HG02642 (cell line): ENCODE measurements around the gene TPM2.

Experiments
- ATAC-seq: cut with Tn5 transposase; IDR thresholded peaks from one replicate; pipeline ENCODE4 v1.9.1; 2021; ENCODE audit warnings: mild to moderate bottlenecking; ENCODE audit not compliant: unreplicated experiment, poor library complexity

Gene TPM2

DNA sequence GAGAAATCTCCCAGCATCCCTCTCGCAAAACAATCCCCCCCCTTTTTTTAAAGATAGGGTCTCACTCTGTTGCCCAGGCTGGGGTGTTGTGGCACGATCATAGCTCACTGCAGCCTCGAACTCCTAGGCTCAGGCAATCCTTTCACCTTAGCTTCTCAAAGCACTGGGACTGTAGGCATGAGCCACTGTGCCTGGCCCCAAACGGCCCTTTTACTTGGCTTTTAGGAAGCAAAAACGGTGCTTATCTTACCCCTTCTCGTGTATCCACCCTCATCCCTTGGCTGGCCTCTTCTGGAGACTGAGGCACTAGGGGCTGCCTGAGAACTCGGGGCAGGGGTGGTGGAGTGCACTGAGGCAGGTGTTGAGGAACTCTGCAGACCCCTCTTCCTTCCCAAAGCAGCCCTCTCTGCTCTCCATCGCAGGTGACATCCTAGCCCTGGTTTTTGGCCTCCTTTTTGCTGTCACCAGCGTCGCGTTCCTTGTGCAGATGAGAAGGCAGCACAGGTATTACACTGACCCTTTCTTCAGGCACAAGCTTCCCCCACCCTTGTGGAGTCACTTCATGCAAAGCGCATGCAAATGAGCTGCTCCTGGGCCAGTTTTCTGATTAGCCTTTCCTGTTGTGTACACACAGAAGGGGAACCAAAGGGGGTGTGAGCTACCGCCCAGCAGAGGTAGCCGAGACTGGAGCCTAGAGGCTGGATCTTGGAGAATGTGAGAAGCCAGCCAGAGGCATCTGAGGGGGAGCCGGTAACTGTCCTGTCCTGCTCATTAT lies 9.2 kb downstream of the TPM2 start:
- no peak for ATAC-seq

DNA sequence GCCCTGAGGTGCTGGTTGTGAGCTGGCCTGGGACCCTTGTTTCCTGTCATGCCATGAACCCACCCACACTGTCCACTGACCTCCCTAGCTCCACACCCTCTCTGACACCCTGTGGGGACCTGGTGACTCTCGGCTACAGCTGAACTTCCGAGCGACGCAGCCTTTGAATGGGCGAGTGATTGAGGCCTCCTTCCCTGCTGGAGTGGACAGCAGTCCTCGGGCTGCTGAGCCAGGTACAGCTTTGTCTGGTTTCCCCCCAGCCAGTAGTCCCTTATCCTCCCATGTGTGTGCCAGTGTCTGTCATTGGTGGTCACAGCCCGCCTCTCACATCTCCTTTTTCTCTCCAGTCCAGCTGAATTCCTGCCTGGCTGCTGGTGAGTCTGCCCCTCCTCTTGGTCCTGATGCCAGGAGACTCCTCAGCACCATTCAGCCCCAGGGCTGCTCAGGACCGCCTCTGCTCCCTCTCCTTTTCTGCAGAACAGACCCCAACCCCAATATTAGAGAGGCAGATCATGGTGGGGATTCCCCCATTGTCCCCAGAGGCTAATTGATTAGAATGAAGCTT lies 9.9 kb downstream of the TPM2 start:
- ATAC-seq = no peak

DNA sequence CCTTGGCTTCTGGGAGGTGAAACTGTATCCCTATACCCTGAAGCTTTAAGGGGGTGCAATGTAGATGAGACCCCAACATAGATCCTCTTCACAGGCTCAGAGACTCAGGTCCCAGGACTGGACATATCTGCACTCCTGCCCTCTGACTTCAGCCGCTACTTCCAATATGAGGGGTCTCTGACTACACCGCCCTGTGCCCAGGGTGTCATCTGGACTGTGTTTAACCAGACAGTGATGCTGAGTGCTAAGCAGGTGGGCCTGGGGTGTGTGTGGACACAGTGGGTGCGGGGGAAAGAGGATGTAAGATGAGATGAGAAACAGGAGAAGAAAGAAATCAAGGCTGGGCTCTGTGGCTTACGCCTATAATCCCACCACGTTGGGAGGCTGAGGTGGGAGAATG lies 10.6 kb downstream of the TPM2 start:
- ATAC-seq = no peak

DNA sequence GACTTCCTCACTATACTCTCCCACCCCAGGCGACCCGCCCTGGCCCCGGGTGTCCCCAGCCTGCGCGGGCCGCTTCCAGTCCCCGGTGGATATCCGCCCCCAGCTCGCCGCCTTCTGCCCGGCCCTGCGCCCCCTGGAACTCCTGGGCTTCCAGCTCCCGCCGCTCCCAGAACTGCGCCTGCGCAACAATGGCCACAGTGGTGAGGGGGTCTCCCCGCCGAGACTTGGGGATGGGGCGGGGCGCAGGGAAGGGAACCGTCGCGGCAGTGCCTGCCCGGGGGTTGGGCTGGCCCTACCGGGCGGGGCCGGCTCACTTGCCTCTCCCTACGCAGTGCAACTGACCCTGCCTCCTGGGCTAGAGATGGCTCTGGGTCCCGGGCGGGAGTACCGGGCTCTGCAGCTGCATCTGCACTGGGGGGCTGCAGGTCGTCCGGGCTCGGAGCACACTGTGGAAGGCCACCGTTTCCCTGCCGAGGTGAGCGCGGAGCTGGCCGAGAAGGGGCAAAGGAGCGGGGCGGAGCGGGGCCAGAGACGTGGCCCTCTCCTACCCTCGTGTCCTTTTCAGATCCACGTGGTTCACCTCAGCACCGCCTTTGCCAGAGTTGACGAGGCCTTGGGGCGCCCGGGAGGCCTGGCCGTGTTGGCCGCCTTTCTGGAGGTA lies 13.9 kb downstream of the TPM2 start:
- no peak for ATAC-seq

DNA sequence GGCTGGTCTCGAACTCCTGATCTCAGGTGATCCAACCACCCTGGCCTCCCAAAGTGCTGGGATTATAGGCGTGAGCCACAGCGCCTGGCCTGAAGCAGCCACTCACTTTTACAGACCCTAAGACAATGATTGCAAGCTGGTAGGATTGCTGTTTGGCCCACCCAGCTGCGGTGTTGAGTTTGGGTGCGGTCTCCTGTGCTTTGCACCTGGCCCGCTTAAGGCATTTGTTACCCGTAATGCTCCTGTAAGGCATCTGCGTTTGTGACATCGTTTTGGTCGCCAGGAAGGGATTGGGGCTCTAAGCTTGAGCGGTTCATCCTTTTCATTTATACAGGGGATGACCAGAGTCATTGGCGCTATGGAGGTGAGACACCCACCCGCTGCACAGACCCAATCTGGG lies 14.5 kb downstream of the TPM2 start:
- ATAC-seq = no peak

DNA sequence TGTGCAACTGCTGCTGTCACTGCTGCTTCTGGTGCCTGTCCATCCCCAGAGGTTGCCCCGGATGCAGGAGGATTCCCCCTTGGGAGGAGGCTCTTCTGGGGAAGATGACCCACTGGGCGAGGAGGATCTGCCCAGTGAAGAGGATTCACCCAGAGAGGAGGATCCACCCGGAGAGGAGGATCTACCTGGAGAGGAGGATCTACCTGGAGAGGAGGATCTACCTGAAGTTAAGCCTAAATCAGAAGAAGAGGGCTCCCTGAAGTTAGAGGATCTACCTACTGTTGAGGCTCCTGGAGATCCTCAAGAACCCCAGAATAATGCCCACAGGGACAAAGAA lies 15.7 kb downstream of the TPM2 start:
- no peak for ATAC-seq

DNA sequence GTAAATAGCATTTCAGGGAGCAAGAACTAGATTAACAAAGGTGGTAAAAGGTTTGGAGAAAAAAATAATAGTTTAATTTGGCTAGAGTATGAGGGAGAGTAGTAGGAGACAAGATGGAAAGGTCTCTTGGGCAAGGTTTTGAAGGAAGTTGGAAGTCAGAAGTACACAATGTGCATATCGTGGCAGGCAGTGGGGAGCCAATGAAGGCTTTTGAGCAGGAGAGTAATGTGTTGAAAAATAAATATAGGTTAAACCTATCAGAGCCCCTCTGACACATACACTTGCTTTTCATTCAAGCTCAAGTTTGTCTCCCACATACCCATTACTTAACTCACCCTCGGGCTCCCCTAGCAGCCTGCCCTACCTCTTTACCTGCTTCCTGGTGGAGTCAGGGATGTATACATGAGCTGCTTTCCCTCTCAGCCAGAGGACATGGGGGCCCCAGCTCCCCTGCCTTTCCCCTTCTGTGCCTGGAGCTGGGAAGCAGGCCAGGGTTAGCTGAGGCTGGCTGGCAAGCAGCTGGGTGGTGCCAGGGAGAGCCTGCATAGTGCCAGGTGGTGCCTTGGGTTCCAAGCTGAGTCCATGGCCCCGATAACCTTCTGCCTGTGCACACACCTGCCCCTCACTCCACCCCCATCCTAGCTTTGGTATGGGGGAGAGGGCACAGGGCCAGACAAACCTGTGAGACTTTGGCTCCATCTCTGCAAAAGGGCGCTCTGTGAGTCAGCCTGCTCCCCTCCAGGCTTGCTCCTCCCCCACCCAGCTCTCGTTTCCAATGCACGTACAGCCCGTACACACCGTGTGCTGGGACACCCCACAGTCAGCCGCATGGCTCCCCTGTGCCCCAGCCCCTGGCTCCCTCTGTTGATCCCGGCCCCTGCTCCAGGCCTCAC lies 16.3 kb downstream of the TPM2 start, which contains the start of gene CA9:
Gene CA9, plus strand, starts transcription at position 797 of the 893 bp plus-strand sequence. Its CDS starts 32 bp downstream, at position 829.
- no peak for ATAC-seq

DNA sequence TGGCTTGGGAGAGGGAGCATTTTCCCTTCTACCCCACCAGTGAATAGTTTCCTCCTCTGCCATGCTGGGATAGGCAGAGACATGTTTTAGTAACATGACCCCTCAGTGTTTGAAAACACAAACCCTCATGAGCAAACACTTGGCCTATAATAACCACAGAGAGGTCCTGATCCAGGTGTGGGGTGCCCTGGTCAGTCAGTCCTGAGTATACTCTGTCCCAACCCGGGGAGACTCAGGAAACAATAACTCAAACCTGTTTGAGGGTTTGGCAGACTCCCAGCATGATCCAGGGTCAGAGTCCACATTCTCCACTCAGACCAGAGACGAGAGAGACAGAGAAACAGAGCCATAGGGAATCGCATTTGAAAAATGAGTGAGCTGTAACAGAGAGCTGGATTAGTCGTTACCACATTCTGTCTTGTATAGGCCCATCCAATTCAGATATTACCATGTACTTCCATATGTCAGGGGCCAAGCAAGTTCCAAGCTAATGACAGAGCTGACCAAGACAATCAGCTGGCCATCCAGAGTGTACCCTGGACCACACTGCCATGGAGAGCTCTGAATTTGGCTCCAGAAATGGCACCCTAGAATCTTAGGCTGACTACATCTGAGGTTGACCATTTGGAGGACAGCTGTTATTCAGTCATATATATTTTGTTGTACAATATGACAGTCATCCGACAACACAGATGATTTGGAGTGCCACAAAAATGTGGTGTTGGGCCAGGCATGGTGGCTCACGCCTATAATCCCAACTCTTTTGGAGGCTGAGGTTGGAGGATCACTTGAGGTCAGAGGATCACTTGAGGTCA lies 20.2 kb downstream of the TPM2 start:
- ATAC-seq = no peak

DNA sequence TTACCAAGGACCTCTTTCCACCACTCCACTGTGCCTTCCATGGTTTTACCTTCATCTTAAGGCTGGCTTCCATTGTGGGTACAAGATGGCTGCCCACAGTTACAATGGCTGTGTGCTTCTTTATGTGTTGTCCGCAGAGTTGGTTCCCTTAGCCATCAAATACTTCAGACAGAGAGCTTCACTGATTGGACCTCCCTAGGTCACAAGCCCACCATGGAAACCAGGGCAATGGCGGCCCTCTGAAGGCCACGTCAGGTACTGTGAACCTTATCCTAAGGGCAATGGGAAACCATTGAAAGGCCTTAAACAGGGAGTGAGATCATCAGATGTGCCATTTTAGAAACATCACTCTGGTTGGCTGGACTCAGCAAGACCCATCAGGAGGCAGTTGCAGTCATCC lies 21.8 kb downstream of the TPM2 start:
- no peak for ATAC-seq

DNA sequence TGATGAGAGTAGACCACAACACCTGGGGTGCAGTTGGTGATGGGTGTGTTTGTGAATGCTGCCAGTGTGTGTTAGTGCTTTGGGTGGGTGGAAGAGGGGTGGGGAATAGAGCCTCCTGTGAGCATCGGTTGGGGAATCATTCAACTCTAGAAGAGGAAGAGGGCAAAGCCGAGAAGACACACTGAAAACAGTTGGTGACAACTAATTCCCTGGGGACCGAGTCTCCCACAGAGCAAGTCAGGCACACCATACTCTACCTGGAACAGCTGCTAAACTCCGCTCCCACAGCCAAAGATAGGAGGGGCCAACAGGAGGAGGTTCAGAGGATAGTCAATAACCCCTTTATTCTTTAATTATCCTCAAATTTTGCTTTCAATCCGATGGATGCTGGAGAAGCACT lies 23.2 kb downstream of the TPM2 start:
- no peak for ATAC-seq

DNA sequence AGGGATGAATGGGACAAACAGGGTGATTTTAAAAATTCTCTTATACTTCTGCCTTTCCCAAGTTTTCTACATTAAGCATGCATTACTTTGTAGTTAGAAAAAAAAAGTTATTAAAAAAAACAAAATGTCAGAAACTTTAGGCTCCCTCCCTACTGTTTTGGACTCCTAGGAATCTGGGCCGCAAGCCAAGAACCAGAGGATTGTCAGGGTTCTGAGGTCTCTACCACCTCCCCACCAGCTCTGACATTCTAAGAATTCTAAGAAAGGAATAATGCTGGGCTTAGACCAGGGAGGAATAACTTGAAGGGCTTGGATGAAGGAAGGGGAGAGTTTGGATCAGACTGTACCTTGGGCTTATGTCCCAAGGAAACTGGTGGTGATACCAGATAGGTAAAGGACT lies 23.7 kb downstream of the TPM2 start:
- no peak for ATAC-seq

DNA sequence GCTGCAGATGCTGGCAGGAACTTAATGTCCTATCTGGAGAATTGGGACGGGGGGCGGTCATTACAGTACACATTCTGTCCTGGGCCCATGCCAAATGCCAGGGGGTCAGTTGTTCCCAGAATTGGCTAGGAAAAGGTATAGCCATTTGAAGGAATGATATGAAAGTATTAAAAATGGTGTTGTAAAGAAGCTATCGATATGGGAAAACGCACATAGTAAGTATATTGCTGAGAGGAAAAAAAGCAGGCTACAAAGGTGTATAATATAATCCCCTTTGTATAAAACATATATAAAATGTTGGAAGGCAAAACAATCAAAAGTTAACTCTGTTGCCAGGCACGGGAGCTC lies 24.3 kb downstream of the TPM2 start:
- ATAC-seq = no peak

DNA sequence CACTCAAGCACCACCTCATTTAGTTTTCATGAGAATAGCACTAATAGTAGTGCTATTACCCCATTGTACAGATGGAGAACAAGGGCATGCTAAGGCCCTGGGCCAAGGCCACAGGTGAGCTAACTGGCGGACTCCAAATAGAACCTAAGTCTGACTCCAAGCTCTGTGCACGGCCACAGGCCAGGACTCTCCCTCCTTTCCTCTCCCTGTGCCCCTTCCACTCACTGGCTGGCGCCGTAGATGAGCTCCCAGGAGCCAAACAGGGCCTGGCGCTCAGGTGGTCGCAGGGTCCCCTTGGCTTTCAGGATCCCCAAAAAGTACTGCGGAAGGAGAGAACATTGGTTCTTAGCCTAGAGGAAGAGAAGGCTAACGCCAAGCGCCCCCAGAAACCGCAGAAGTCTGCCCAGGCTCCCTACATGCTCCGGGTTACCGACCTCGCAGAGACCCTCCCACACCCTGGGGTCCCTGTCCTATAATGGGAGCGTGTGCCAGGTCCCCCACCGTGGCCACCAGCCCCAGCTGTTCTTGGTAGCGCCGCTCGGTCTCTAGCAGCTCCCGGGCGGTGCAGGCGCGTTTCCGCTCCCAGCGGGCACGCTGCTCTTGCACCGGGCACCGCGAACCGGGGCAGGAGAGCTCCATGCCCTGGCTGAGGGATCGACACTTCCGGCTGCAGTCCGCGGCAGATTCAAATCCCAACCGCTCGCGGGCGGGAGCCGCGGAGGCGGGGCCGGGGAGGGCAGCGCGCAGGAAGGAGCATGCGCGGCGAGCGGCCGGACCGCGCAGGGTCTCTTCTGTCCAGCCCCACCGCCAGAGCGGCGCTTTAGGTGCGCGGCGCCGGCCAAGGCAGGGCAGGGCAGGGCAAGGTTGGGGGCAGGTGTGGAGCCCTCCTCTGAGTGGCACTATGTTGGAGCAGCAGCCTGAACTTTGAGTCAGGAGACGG lies 24.9 kb downstream of the TPM2 start, which contains the start of gene ARHGEF39:
Gene ARHGEF39, minus strand, starts transcription at position 665 of the 940 bp plus-strand sequence. Its CDS starts 26 bp downstream, at position 639.
- ATAC-seq = peak; percentile 81

DNA sequence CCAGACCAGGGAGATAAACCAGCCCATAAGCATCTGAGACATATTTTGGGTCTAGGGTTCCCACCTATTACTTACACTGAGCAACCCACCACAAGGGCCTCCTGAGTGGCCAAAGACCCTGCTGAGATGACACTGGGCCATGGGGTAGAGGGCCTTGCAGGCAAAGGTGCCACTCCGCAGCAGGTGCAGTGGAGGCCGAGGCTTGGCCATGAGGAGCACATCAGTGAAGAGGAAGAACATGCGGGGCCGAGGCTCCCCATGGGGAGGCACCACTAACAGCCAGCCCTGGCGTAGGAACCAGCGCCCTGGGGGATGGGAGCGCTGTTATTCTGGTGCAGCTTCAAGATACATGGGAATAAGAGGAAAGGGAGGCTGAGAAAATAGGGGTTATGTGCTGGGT lies 27.3 kb downstream of the TPM2 start:
- ATAC-seq = no peak

DNA sequence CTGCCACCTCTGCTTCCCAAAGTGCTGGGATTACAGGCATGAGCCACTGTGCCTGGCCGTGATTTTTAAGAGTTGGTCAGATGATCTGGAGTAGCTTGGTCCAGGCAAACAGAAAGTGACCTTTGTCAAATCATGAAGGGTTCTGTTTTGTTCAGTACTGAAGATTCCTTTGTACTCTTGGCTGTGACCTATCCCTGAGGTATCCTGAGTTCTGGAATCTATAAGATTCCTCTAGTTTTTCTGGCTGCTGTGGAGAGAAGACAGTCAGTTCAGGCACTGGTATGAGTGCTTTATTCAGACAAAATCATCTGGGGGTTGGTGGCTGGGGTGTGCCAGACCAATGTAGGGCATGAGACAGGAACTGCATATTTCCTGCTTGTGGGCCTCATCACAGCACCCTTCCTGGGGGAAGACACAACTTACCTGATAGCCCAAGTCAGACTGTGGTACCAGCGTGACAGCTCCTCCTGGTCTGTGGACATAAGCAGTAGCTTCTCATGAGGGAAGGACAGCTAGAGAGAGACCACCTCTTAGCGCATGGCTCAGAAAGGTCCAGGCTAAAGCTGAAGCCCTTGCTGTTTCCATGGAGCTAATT lies 27.9 kb downstream of the TPM2 start:
- no peak for ATAC-seq

DNA sequence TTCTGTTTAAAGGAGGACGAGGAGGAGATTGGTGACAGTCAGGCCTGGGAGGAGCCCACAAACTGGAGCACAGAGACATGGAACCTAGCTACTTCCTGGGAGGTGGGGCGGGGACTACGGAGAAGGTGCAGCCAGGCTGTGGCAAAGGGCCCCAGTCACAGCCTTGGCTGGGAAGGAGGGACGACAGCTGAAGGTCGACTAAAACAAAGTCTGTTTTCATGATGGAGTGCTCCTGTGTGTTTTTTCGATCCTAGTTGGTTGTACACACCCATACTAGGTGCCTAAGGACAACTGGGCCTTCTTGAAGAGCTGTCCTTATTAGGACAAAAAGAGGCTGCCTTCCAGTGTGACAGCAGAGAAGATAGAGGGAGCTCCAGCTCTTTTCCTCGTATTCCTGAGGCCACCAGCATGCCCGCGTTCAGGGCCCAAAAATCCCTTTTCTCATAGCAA lies 28.7 kb downstream of the TPM2 start:
- no peak for ATAC-seq

DNA sequence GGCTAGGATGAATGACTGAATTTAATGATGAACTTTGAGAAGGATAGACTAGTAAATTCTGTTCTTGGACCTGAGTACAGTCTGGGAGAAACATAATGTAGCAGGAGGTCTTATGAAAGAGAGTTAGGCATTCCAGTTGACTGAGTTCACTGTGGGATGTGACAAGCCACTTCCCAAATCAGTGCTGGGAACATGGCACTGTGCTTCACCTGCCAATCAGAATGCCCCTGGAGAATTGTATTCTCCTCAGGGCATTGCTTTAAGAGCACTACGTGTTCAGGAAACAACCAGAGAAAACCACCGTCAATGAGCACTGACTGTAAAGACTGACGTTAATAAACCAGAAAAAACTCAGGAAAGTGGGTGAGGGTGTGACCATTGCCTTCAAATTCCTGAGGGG lies 30.4 kb downstream of the TPM2 start:
- no peak for ATAC-seq

DNA sequence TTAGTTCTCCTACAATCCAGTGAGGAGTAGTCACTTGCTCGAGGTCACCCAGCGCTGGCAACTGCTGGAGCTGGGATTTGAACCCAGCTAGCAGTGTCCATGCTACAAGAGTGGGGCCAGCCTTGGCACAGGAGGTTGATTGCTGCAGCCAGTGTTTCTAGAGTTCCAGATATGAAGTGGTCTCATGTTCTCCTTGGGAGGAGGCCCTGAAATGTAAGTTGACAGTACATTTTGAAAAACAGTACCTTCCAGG lies 30.8 kb downstream of the TPM2 start:
- no peak for ATAC-seq
